CD14-positive monocyte (primary cell): ENCODE data around the gene C4orf46. TPM values are rescaled to one million over a fixed set of nuclear protein-coding genes. Genes with fewer than 3 reads are reported as not detected.

ENCODE experiments used
- DNase-seq, 3 donors: peaks; one replicate each; pipeline ENCODE4 v3.0.0-alpha.2; 2011 to 2022
- H2AFZ ChIP-seq: 2 replicates; pipeline ENCODE4 v1.6.0; 2012; ENCODE audit warnings: mild to moderate bottlenecking, low read depth, low read length, inconsistent platforms; ENCODE audit not compliant: insufficient read depth, poor library complexity, severe bottlenecking
- H3K27ac ChIP-seq, 2 donors: 1 replicate in 1 of 2; 2 replicates in 1 of 2; pipeline ENCODE4 v1.5.1; 2012 to 2013; ENCODE audit warnings: low read length in 2 of 2, control low read depth in 1 of 2, inconsistent platforms in 1 of 2, low read depth in 1 of 2, mild to moderate bottlenecking in 1 of 2
- H3K27me3 ChIP-seq, 2 donors: one replicate each; pipeline versions ENCODE4 v1.6.0 to v1.6.1; 2011 to 2013; ENCODE audit warnings: low read length in 2 of 2; ENCODE audit not compliant: control insufficient read depth in 2 of 2, insufficient read depth in 2 of 2
- H3K36me3 ChIP-seq, 2 donors: replicated peaks in 1 of 2; 1 replicate in 1 of 2; 2 replicates in 1 of 2; pipeline versions ENCODE4 v1.5.1 to v1.6.1; 2012 to 2013; ENCODE audit warnings: low read length in 2 of 2, control low read depth in 1 of 2, inconsistent platforms in 1 of 2, mild to moderate bottlenecking in 1 of 2; ENCODE audit not compliant: insufficient read depth in 2 of 2, control insufficient read depth in 1 of 2
- H3K4me1 ChIP-seq, 2 donors: 1 replicate in 1 of 2; 2 replicates in 1 of 2; pipeline versions ENCODE4 v1.5.1 to v1.6.1; 2012 to 2013; ENCODE audit warnings: low read length in 2 of 2, control low read depth in 1 of 2, inconsistent platforms in 1 of 2, mild to moderate bottlenecking in 1 of 2, moderate library complexity in 1 of 2; ENCODE audit not compliant: insufficient read depth in 2 of 2, control insufficient read depth in 1 of 2
- H3K4me2 ChIP-seq: replicated peaks from 2 replicates; pipeline ENCODE3; 2012; ENCODE audit warnings: low read length, moderate library complexity, mild to moderate bottlenecking; ENCODE audit not compliant: poor library complexity, severe bottlenecking; ENCODE audit errors: extremely low read depth
- H3K4me3 ChIP-seq, 3 experiments: fragments of 200-600 bp in 1 of 3; sonication (generic) in 1 of 3; replicated peaks in 1 of 3; 1 replicate in 2 of 3; 2 replicates in 1 of 3; pipeline ENCODE4 v1.5.1; 2011 to 2013; ENCODE audit warnings: low read length in 3 of 3, mild to moderate bottlenecking in 3 of 3, control low read depth in 2 of 3, low read depth in 2 of 3, inconsistent platforms in 1 of 3, moderate library complexity in 1 of 3
- H3K79me2 ChIP-seq: 2 replicates; pipeline ENCODE4 v1.6.0; 2012; ENCODE audit warnings: mild to moderate bottlenecking, control low read depth, inconsistent platforms, low read length, moderate library complexity; ENCODE audit not compliant: insufficient read depth
- H3K9ac ChIP-seq: 2 replicates; pipeline ENCODE4 v1.6.0; 2017; ENCODE audit warnings: low read length, mild to moderate bottlenecking; ENCODE audit not compliant: insufficient read depth, poor library complexity, severe bottlenecking
- H3K9me3 ChIP-seq, 2 donors: replicated peaks in 1 of 2; 1 replicate in 1 of 2; 2 replicates in 1 of 2; pipeline versions ENCODE4 v1.5.1 to v1.6.1; 2012 to 2013; ENCODE audit warnings: low read length in 2 of 2, control low read depth in 1 of 2; ENCODE audit not compliant: control insufficient read depth in 1 of 2, insufficient read depth in 1 of 2
- H4K20me1 ChIP-seq: 2 replicates; pipeline ENCODE4 v1.6.0; 2012; ENCODE audit warnings: mild to moderate bottlenecking, low read length, control low read depth, moderate library complexity; ENCODE audit not compliant: insufficient read depth
- H3K27ac Mint-ChIP-seq, 7 donors: one replicate each; pipeline ENCODE4 v1.8.0; 2020; ENCODE audit warnings: mild to moderate bottlenecking in 7 of 7, mixed read lengths in 7 of 7, moderate library complexity in 6 of 7, inconsistent platforms in 2 of 7
- H3K27me3 Mint-ChIP-seq, 3 donors: one replicate each; pipeline ENCODE4 v1.8.0; 2021 to 2022; ENCODE audit warnings: low read depth in 3 of 3, mild to moderate bottlenecking in 3 of 3, mixed read lengths in 3 of 3, moderate library complexity in 3 of 3, inconsistent platforms in 1 of 3
- H3K36me3 Mint-ChIP-seq, 2 donors: one replicate each; pipeline ENCODE4 v1.8.0; 2020; ENCODE audit warnings: mixed read lengths in 2 of 2, inconsistent platforms in 1 of 2, mild to moderate bottlenecking in 1 of 2
- H3K4me1 Mint-ChIP-seq: one replicate; pipeline ENCODE4 v1.8.0; 2020; ENCODE audit warnings: mild to moderate bottlenecking, mixed read lengths
- H3K4me3 Mint-ChIP-seq, 2 donors: one replicate each; pipeline ENCODE4 v1.8.0; 2020; ENCODE audit warnings: mild to moderate bottlenecking in 2 of 2, mixed read lengths in 2 of 2, moderate library complexity in 1 of 2
- H3K9me3 Mint-ChIP-seq, 7 donors: one replicate each; pipeline ENCODE4 v1.8.0; 2020 to 2022; ENCODE audit warnings: mixed read lengths in 7 of 7, mild to moderate bottlenecking in 6 of 7, moderate library complexity in 6 of 7, inconsistent platforms in 2 of 7
- WGBS: methylation state at CpG from one replicate; pipeline ENCODE4 v1.1.5; 2013; ENCODE audit warnings: missing lambda C conversion rate; ENCODE audit not compliant: insufficient coverage; 5-methylcytosine and 5-hydroxymethylcytosine counted together
- intact Hi-C, 2 donors: fragments of 100-400 bp; cut with micrococcal nuclease; formaldehyde crosslinking; loops; one replicate each; pipeline versions ENCODE4 v1.15.0 to v1.15.1; 2023
- polyA minus RNA-seq: library from RNA; depleted of rRNA, polyadenylated mRNA; stranded (reverse); fragments of >200 nt; gene quantifications from 2 replicates; pipeline ENCODE4 v1.2.3, GENCODE V29; 2012
- polyA plus RNA-seq, 3 donors: library from polyadenylated mRNA; depleted of rRNA in 1 of 3; unstranded in 2 of 3; stranded (reverse) in 1 of 3; fragments of 300-500 nt in 2 of 3; fragments of >200 nt in 1 of 3; fragmentation: Illumina TruSeq in 2 of 3; gene quantifications; 1 replicate in 2 of 3; 2 replicates in 1 of 3; pipeline ENCODE4 v1.2.3, GENCODE V29; 2012 to 2021
- total RNA-seq, 12 experiments: library from RNA in 1 of 12; stranded (reverse) in 1 of 12; fragments of 120-200 nt in 1 of 12; gene quantifications; one replicate each; pipeline ENCODE4 v1.2.4 and lab custom pipeline; 2013 to 2026; ENCODE audit warnings: mixed read lengths in 6 of 12, inconsistent platforms in 1 of 12
- TF ChIP-seq, protein P1 (sequence below): fragments of 200-600 bp; IDR thresholded peaks from one replicate; pipeline ENCODE4 v1.8.0; 2022; ENCODE audit warnings: antibody characterized with exemption, mild to moderate bottlenecking

The C4orf46 gene
- 4.9 TPM for total RNA-seq (2013)
- polyA plus RNA-seq (1 to 10 TPM; 4.3 to 7.6 (median 5.4) TPM), polyA minus RNA-seq (1.7 and 2.8 TPM in 2 replicates), total RNA-seq (lab: John Stamatoyannopoulos, UW) (3.2 to 11.0 (median 9.4) reads per million in 11 experiments)

DNA sequence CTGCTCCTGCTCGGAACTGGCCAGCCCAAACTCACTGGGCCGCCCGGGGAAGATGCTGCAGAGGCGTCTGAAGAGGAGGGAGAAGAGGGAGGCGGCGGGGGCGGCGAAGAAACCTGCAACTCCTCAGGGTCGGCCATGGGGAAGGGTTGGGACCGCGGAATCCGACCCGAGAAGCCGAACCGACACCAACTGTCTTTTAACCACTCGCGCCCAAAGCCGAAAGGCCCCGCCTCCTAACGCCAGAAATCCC, at the start of gene C4orf46:
Gene C4orf46, minus strand, starts transcription at position 223 of the 250 bp plus-strand sequence. Its CDS starts 86 bp downstream, at position 137.
- H3K9ac ChIP-seq, result peak within 1 kb of the TSS; percentile 81
- no peaks in the 10 kb centered on the region for H3K9me3 ChIP-seq
- Mint-ChIP-seq H3K4me1 (peaks cover 28% of the 10 kb centered on the region), H3K36me3 (peaks cover 2 to 3% of the 10 kb centered on the region in 2 donors), H3K27me3 (no peaks in the 10 kb centered on the region), H3K9me3 (no peaks in the 10 kb centered on the region), H3K4me3 (peak within 1 kb of the TSS; percentile 96 to 97), H3K27ac (peak within 1 kb of the TSS; percentile 92 to 99 (median 97))
- H4K20me1 ChIP-seq, result no peaks in the 10 kb centered on the region
- H3K4me1 ChIP-seq, result peaks cover 20 to 32% of the 10 kb centered on the region in 2 donors
- peak within 1 kb of the TSS; percentile 94 to 95 for H3K27ac ChIP-seq
- WGBS, result under 1% methylated on average over 18 of the region's 20 CpGs
- H2AFZ ChIP-seq, result peak within 1 kb of the TSS; percentile 98
- no peak for DNase-seq
- H3K79me2 ChIP-seq, result peaks cover 81% of the 10 kb centered on the region
- intact Hi-C loops, result loop anchor here (5.0 to 10.0 kb wide), 2 partner anchors 46 to 53 kb away; partner anchors contain the start of gene PPID (in 1 of the 2)
- H3K27me3 ChIP-seq, result no peaks in the 10 kb centered on the region
- H3K4me3 ChIP-seq, result peak within 1 kb of the TSS; percentile 73 to 99 (median 98)
- H3K4me2 ChIP-seq, result peak within 1 kb of the TSS; percentile 94
- H3K36me3 ChIP-seq, result peaks cover 0 to 6% of the 10 kb centered on the region in 2 donors
- TF ChIP-seq, protein P1, sequence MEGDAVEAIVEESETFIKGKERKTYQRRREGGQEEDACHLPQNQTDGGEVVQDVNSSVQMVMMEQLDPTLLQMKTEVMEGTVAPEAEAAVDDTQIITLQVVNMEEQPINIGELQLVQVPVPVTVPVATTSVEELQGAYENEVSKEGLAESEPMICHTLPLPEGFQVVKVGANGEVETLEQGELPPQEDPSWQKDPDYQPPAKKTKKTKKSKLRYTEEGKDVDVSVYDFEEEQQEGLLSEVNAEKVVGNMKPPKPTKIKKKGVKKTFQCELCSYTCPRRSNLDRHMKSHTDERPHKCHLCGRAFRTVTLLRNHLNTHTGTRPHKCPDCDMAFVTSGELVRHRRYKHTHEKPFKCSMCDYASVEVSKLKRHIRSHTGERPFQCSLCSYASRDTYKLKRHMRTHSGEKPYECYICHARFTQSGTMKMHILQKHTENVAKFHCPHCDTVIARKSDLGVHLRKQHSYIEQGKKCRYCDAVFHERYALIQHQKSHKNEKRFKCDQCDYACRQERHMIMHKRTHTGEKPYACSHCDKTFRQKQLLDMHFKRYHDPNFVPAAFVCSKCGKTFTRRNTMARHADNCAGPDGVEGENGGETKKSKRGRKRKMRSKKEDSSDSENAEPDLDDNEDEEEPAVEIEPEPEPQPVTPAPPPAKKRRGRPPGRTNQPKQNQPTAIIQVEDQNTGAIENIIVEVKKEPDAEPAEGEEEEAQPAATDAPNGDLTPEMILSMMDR, result no peak

DNA sequence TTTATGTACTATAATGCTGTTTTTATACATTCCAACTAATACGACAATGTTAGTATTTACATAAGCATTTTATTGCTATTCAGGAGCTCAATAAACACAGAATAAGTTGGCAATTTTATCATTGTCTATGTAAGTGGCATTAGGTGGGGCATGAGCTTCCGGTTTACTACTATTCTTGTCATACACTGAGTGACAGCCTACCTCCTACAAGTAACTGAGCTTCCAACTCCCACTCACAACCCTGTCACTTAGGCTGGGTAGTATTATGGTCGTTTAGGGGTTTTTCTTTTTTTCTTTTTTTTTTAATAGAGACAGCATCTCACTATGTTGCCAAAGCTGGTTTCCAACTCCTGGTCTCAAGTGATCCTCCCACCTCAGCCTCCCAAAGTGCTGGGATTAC, 44.1 kb upstream of the C4orf46 start:
- no CpG with 5 or more reads among the region's 3 CpGs for WGBS
- Histone ChIP-seq H3K27me3 (no peaks in the 10 kb centered on the region), H3K36me3 (peaks cover 74 to 88% of the 10 kb centered on the region in 2 donors), H3K27ac (peak overlapping the region in 1 of 2 donors; percentile 17), H4K20me1 (no peaks in the 10 kb centered on the region), H3K4me3 (no peak overlapping the region), H3K9ac (no peak overlapping the region), H3K4me1 (peaks cover 8 to 9% of the 10 kb centered on the region in 2 donors), H3K79me2 (peaks cover 17% of the 10 kb centered on the region), H3K4me2 (no peak overlapping the region), H2AFZ (no peak overlapping the region), H3K9me3 (no peaks in the 10 kb centered on the region)
- no peak overlapping the region for H3K4me3 Mint-ChIP-seq
- peak overlapping the region in 4 of 7 donors; percentile 35 to 65 (median 53) for H3K27ac Mint-ChIP-seq
- intact Hi-C loops, result loop anchor here in 1 of 2 donors (5.0 kb wide), 1 partner anchor 44 kb away; the partner anchor contains the start of genes C4orf46 and ETFDH
- no peak for DNase-seq
- no peaks in the 10 kb centered on the region for H3K9me3 Mint-ChIP-seq
- H3K27me3 Mint-ChIP-seq, result no peaks in the 10 kb centered on the region
- TF ChIP-seq, protein P1, result no peak
- peaks cover 76 to 87% of the 10 kb centered on the region in 2 donors for H3K36me3 Mint-ChIP-seq
- H3K4me1 Mint-ChIP-seq, result peaks cover 11% of the 10 kb centered on the region
